K562 (cell line): ENCODE data around the gene ACYP2. TPM values are rescaled to one million over a fixed set of nuclear protein-coding genes. Genes with fewer than 3 reads are reported as not detected.

ENCODE experiments used
- ATAC-seq: fragments of 200-7000 bp; cut with Tn5 transposase; 3 replicates; pipeline ENCODE4 v1.9.1; 2020; ENCODE audit warnings: moderate library complexity
- BruUV-seq: library from RNA; stranded (reverse); fragments of 400-500 nt; replicated peaks from 2 replicates; lab custom pipeline; 2021; lab: Mats Ljungman, UMichigan
- CTCF ChIA-PET: fragments of 300-600 bp; formaldehyde crosslinking; extraction: SDS; loops from one replicate; lab custom pipeline; 2021; ENCODE audit warnings: low intra/inter-chr PET ratio; lab: Yijun Ruan, JAX
- POLR2A ChIA-PET: fragments of 300-600, 350-650 bp; sonication (Branson Sonifier 250); formaldehyde crosslinking; extraction: SDS; loops from one replicate; lab custom pipeline; 2021; ENCODE audit warnings: antibody characterized with exemption, inconsistent platforms; lab: Yijun Ruan, JAX
- DNase-seq, 4 experiments: peaks; one replicate each; pipeline versions ENCODE4 v3.0.0 to v3.0.0-alpha.2; 2011 to 2018; ENCODE audit warnings: low spot score in 3 of 4, mixed read lengths in 3 of 4; ENCODE audit errors: extremely low read depth in 1 of 4
- FAIRE-seq: peaks from 2 replicates; lab custom pipeline; 2011; peaks lifted over from hg19 to GRCh38; lab: Jason Lieb, UNC
- H2AFZ ChIP-seq: 2 replicates; pipeline ENCODE4 v1.6.0; 2011; ENCODE audit warnings: low read depth, low read length, control low read depth, inconsistent platforms
- H3K27ac ChIP-seq: fragments of 200-600 bp; 3 replicates; pipeline ENCODE4 v1.8.0; 2011; ENCODE audit warnings: low read depth, mild to moderate bottlenecking, control low read depth, inconsistent platforms, low read length, moderate library complexity, mixed read lengths; ENCODE audit errors: extremely low read depth
- H3K27me3 ChIP-seq, 2 experiments: fragments of 300-600 bp in 1 of 2; 2 replicates in 1 of 2; 3 replicates in 1 of 2; pipeline versions ENCODE4 v1.6.0 to v1.8.0; 2011; ENCODE audit warnings: inconsistent platforms in 2 of 2, low read length in 2 of 2, mild to moderate bottlenecking in 1 of 2, mixed read lengths in 1 of 2, moderate library complexity in 1 of 2; ENCODE audit not compliant: control insufficient read depth in 2 of 2, insufficient read depth in 2 of 2
- H3K36me3 ChIP-seq: fragments of 300-600 bp; 3 replicates; pipeline ENCODE4 v1.8.0; 2011; ENCODE audit warnings: mild to moderate bottlenecking, low read length, inconsistent platforms; ENCODE audit not compliant: control insufficient read depth, insufficient read depth
- H3K4me1 ChIP-seq, 2 experiments: fragments of 200-600 bp in 1 of 2; replicated peaks in 1 of 2; 2 replicates in 1 of 2; 3 replicates in 1 of 2; pipeline versions ENCODE4 v1.5.1 to v1.8.0; 2011; ENCODE audit warnings: inconsistent platforms in 2 of 2, low read length in 2 of 2, mild to moderate bottlenecking in 1 of 2, mixed read lengths in 1 of 2, moderate library complexity in 1 of 2; ENCODE audit not compliant: control insufficient read depth in 2 of 2, insufficient read depth in 2 of 2
- H3K4me2 ChIP-seq: 2 replicates; pipeline ENCODE4 v1.6.1; 2011; ENCODE audit warnings: low read length, control low read depth, inconsistent platforms, mixed read lengths; ENCODE audit not compliant: insufficient read depth
- H3K4me3 ChIP-seq: fragments of 200-600 bp; sonication (generic), shearing (Covaris generic); 2 replicates; pipeline ENCODE4 v1.5.1; 2016; ENCODE audit warnings: control low read depth, inconsistent platforms
- H3K79me2 ChIP-seq: fragments of 200-600 bp; 3 replicates; pipeline ENCODE4 v1.8.0; 2011; ENCODE audit warnings: low read length, inconsistent platforms; ENCODE audit not compliant: control insufficient read depth, insufficient read depth
- H3K9ac ChIP-seq, 2 experiments: 2 replicates each; pipeline versions ENCODE4 v1.6.0 to v1.6.1; 2011; ENCODE audit warnings: low read depth in 2 of 2, low read length in 2 of 2, control low read depth in 1 of 2, inconsistent platforms in 1 of 2, mild to moderate bottlenecking in 1 of 2, mixed read lengths in 1 of 2; ENCODE audit not compliant: insufficient read depth in 1 of 2
- H3K9me1 ChIP-seq: one replicate; pipeline ENCODE4 v1.6.0; 2011; ENCODE audit warnings: inconsistent platforms, mild to moderate bottlenecking, low read length, moderate library complexity; ENCODE audit not compliant: control insufficient read depth, insufficient read depth
- H3K9me3 ChIP-seq: replicated peaks from 2 replicates; pipeline ENCODE4 v1.5.1; 2011; ENCODE audit warnings: low read depth, low read length, inconsistent platforms; ENCODE audit not compliant: control insufficient read depth, insufficient read depth
- H4K20me1 ChIP-seq: replicated peaks from 2 replicates; pipeline ENCODE4 v1.6.1; 2011; ENCODE audit warnings: low read length, inconsistent platforms, mixed read lengths; ENCODE audit not compliant: control insufficient read depth, insufficient read depth
- BACH1 ChIP-seq: fragments of 200-800 bp; sonication (Bioruptor generic); IDR thresholded peaks from 2 replicates; pipeline ENCODE4 v1.6.1; 2016; ENCODE audit warnings: missing genetic modification characterization, missing compliant biosample characterization
- ELK3 ChIP-seq: fragments of 450-650 bp; formaldehyde crosslinking; IDR thresholded peaks from 2 replicates; pipeline ENCODE4 v1.4.0; 2020; ENCODE audit warnings: mild to moderate bottlenecking
- GABPB1 ChIP-seq: sonication (generic); formaldehyde crosslinking; IDR thresholded peaks from 2 replicates; pipeline ENCODE4 v1.8.0; 2022; ENCODE audit warnings: mild to moderate bottlenecking, missing genetic modification reagents
- HMG20A ChIP-seq: fragments of 450-650 bp; formaldehyde crosslinking; conservative IDR thresholded peaks from 2 replicates; pipeline ENCODE4 v1.4.0; 2020; ENCODE audit warnings: mild to moderate bottlenecking, mixed read lengths
- HMG20B ChIP-seq: fragments of 250-450 bp; sonication (Bioruptor Pico); IDR thresholded peaks from 2 replicates; pipeline ENCODE4 v1.5.0; 2021; ENCODE audit warnings: mild to moderate bottlenecking
- HOXB6 ChIP-seq: fragments of 250-450 bp; sonication (Bioruptor Pico); IDR thresholded peaks from 2 replicates; pipeline ENCODE4 v1.5.1; 2022; ENCODE audit warnings: mild to moderate bottlenecking, borderline replicate concordance
- KLF6 ChIP-seq: fragments of 250-450 bp; sonication (Bioruptor Pico); IDR thresholded peaks from 2 replicates; pipeline ENCODE4 v1.4.0; 2020; ENCODE audit warnings: mild to moderate bottlenecking, moderate library complexity, borderline replicate concordance
- NCOA1 ChIP-seq: fragments of 450-650 bp; IDR thresholded peaks from 2 replicates; pipeline ENCODE4 v1.6.1; 2016; ENCODE audit warnings: low read depth
- NUFIP1 ChIP-seq: fragments of 450-650 bp; IDR thresholded peaks from 2 replicates; pipeline ENCODE4 v1.6.1; 2018; ENCODE audit not compliant: partially characterized antibody
- POLR3A ChIP-seq: IDR thresholded peaks from 2 replicates; pipeline ENCODE4 v1.6.1; 2011; ENCODE audit warnings: borderline replicate concordance, mild to moderate bottlenecking, moderate library complexity; ENCODE audit not compliant: insufficient read length, insufficient read depth; ENCODE audit errors: extremely low read depth
- STAT6 ChIP-seq: sonication (generic); formaldehyde crosslinking; IDR thresholded peaks from 2 replicates; pipeline ENCODE4 v1.8.1; 2023; ENCODE audit warnings: mild to moderate bottlenecking, missing genetic modification reagents
- SUPT5H ChIP-seq: fragments of 450-650 bp; IDR thresholded peaks from 2 replicates; pipeline ENCODE4 v1.6.1; 2016
- TCF7L2 ChIP-seq: fragments of 150-350 bp; IDR thresholded peaks from 2 replicates; pipeline ENCODE4 v1.6.1; 2016; ENCODE audit warnings: low read depth, mild to moderate bottlenecking, low read length, moderate library complexity
- ZNF224 ChIP-seq: sonication (generic); formaldehyde crosslinking; IDR thresholded peaks from 2 replicates; pipeline ENCODE4 v1.8.0; 2022; ENCODE audit warnings: mild to moderate bottlenecking, missing genetic modification reagents
- ZNF274 ChIP-seq: IDR thresholded peaks from 2 replicates; pipeline ENCODE4 v1.6.1; 2011; ENCODE audit warnings: low read depth, mild to moderate bottlenecking, low read length, moderate library complexity, borderline replicate concordance
- ZNF324 ChIP-seq: fragments of 250-450 bp; sonication (Bioruptor Pico); IDR thresholded peaks from 2 replicates; pipeline ENCODE4 v1.4.0; 2020; ENCODE audit warnings: mild to moderate bottlenecking
- WGBS: fragments of 100-300 bp; shearing (Covaris generic); methylation state at CpG from one replicate; pipeline ENCODE4 v1.1.6; 2016; ENCODE audit warnings: low coverage, mixed read lengths; ENCODE audit not compliant: insufficient coverage; ENCODE audit errors: missing lambda C conversion rate; 5-methylcytosine and 5-hydroxymethylcytosine counted together
- in situ Hi-C: fragments of 300-500 bp; cut with MboI; formaldehyde crosslinking; loops from 4 replicates; pipeline ENCODE4 v1.15.0; 2018; ENCODE audit warnings: inconsistent platforms, mixed read lengths
- intact Hi-C: fragments of 100-400 bp; cut with micrococcal nuclease; formaldehyde crosslinking; loops from 2 replicates; pipeline ENCODE4 v1.14.2; 2022
- polyA plus RNA-seq, 8 experiments: library from polyadenylated mRNA; depleted of rRNA in 4 of 8; stranded (reverse) in 5 of 8; unstranded in 3 of 8; fragments of >200 nt; fragmentation: Nextera tagmentation in 2 of 8; fragmentation: Illumina TruSeq in 1 of 8; extraction: Ambion mirVana in 2 of 8; extraction: Trizol in 1 of 8; gene quantifications; 2 replicates each; pipeline versions ENCODE4 v1.2.1 to v1.2.3, GENCODE V29; 2011 to 2014; ENCODE audit warnings: inconsistent platforms in 1 of 8, missing spikeins in 1 of 8
- total RNA-seq, 7 experiments: library from RNA; depleted of rRNA in 6 of 7; stranded (reverse); fragments of >200 nt in 6 of 7; fragmentation: Illumina TruSeq in 2 of 7; extraction: Trizol in 2 of 7; gene quantifications; 2 replicates each; pipeline versions ENCODE4 v1.2.1 to v1.2.3, GENCODE V29; 2011 to 2021; ENCODE audit warnings: low replicate concordance in 1 of 7
- TF ChIP-seq, protein P1 (sequence below): fragments of 450-650 bp; conservative IDR thresholded peaks from 2 replicates; pipeline ENCODE4 v1.6.1; 2016; ENCODE audit warnings: missing genetic modification characterization, low read depth, mild to moderate bottlenecking, missing compliant biosample characterization, moderate library complexity

ACYP2 gene
- total and polyA plus RNA-seq, 9 of the 15 experiments (the other 6 are each of a cell fraction or from before 2014, with no cell fraction given) = 1.0 to 4.1 (median 2.0) TPM

- ChIA-PET POLR2A (interaction anchor here (1.2 kb wide), 1 partner anchor 9 kb away, joined by 3 read pairs; no protein-coding TSS in a partner anchor), CTCF (no interaction called here)
- Histone ChIP-seq H3K9me1 (no peaks in the 10 kb centered on the region), H3K9me3 (no peaks in the 10 kb centered on the region), H4K20me1 (no peaks in the 10 kb centered on the region), H3K9ac (no peak overlapping the region), H3K27me3 (no peaks in the 10 kb centered on the region), H3K4me2 (no peak overlapping the region), H3K79me2 (no peaks in the 10 kb centered on the region; the same call in 1 of the 3 replicates), H2AFZ (no peak overlapping the region), H3K27ac (no peak overlapping the region), H3K4me1 (no peaks in the 10 kb centered on the region), H3K36me3 (peaks cover 2% of the 10 kb centered on the region; the same call in 1 of the 3 replicates), H3K4me3 (no peak overlapping the region)
- FAIRE-seq (no peak), ATAC-seq (no peak), DNase-seq (no peak)
- intact Hi-C loops (no loop called here), in situ Hi-C loops (no loop called here)
- TF ChIP-seq ZNF224 (CRISPR knock-in tag) = no peak
- TF ChIP-seq KLF6 (CRISPR knock-in tag) = no peak
- TF ChIP-seq STAT6 = no peak
- no peak for TF ChIP-seq POLR3A
- no peak for TF ChIP-seq NCOA1
- no peak for TF ChIP-seq GABPB1 (CRISPR knock-in tag)
- no peak for TF ChIP-seq NUFIP1
- no peak for TF ChIP-seq HMG20B (CRISPR knock-in tag)
- TF ChIP-seq TCF7L2 = no peak
- no peak for TF ChIP-seq ZNF324 (CRISPR knock-in tag)
- no peak for TF ChIP-seq HOXB6 (CRISPR knock-in tag)
- no peak for TF ChIP-seq BACH1 (tag)
- TF ChIP-seq HMG20A (CRISPR knock-in tag) = no peak
- TF ChIP-seq SUPT5H = no peak
- no peak for TF ChIP-seq ELK3 (CRISPR knock-in tag)
- TF ChIP-seq, protein P1, sequence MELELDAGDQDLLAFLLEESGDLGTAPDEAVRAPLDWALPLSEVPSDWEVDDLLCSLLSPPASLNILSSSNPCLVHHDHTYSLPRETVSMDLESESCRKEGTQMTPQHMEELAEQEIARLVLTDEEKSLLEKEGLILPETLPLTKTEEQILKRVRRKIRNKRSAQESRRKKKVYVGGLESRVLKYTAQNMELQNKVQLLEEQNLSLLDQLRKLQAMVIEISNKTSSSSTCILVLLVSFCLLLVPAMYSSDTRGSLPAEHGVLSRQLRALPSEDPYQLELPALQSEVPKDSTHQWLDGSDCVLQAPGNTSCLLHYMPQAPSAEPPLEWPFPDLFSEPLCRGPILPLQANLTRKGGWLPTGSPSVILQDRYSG = no peak
- no peak for TF ChIP-seq ZNF274
- BruUV-seq = no TSS peak
- 16% methylated on average over 4 of the region's 4 CpGs for WGBS
These were observed 118.6 kb downstream of the ACYP2 start for GRCh38 chr2:54233832-54234649.
